ENCODE measurements around the gene CECR2. TPM values are rescaled to one million over a fixed set of nuclear protein-coding genes. Genes with fewer than 3 reads are reported as not detected.

The CECR2 gene
- total and polyA plus RNA-seq, 4 donors = 1.1 to 14.5 (median 7.7) TPM

- ATAC-seq (ENCODE audit: insufficient read depth, low FRiP score) (no peak), DNase-seq (no peak)
- H3K9ac ChIP-seq (ENCODE audit: insufficient read depth in 1 of 2, low read length in 2 of 2) = no peak overlapping the region
- H3K27ac ChIP-seq (ENCODE audit: low read depth in 1 of 2, low read length in 1 of 2) = no peak overlapping the region
- H3K36me3 ChIP-seq (ENCODE audit: control insufficient read depth in 4 of 4, insufficient read depth in 4 of 4, low read length in 4 of 4) = no peaks in the 10 kb centered on the region
- H3K27me3 ChIP-seq (ENCODE audit: control insufficient read depth in 3 of 3, insufficient read depth in 3 of 3, low read length in 2 of 3) = no peaks in the 10 kb centered on the region
- no peaks in the 10 kb centered on the region for H3K9me3 ChIP-seq (ENCODE audit: control insufficient read depth in 4 of 4, insufficient read depth in 3 of 4, low read length in 3 of 4)
- peaks cover 0 to 3% (median 0%) of the 10 kb centered on the region in 5 donors for H3K4me1 ChIP-seq (ENCODE audit: control insufficient read depth in 5 of 5, insufficient read depth in 5 of 5, low read length in 5 of 5)
- TF ChIP-seq CTCF (IDR thresholded peaks at IDR 0.05; ENCODE audit: control extremely low read depth, extremely low read depth) = no peak
- no peak overlapping the region for H3K4me3 ChIP-seq
- 96 to 99% methylated on average over 10 of the region's 10 CpGs for WGBS, 2 donors
These were observed 77.4 kb downstream of the CECR2 start for GRCh38 chr22:17446698-17447097.

- DNase-seq (peak; percentile 22 to 57 (median 24)), ATAC-seq (ENCODE audit: insufficient read depth, low FRiP score) (no peak)
- H3K4me1 ChIP-seq (ENCODE audit: control insufficient read depth in 5 of 5, insufficient read depth in 5 of 5, low read length in 5 of 5) = peaks cover 0 to 5% (median 0%) of the 10 kb centered on the region in 5 donors
- no peaks in the 10 kb centered on the region for H3K9me3 ChIP-seq (ENCODE audit: control insufficient read depth in 4 of 4, insufficient read depth in 3 of 4, low read length in 3 of 4)
- H3K27ac ChIP-seq (ENCODE audit: low read depth in 1 of 2, low read length in 1 of 2) = no peak overlapping the region
- no peak overlapping the region for H3K9ac ChIP-seq (ENCODE audit: insufficient read depth in 1 of 2, low read length in 2 of 2)
- H3K4me3 ChIP-seq = no peak overlapping the region
- H3K27me3 ChIP-seq (ENCODE audit: control insufficient read depth in 3 of 3, insufficient read depth in 3 of 3, low read length in 2 of 3) = no peaks in the 10 kb centered on the region
- no peak for TF ChIP-seq CTCF (IDR thresholded peaks at IDR 0.05; ENCODE audit: control extremely low read depth, extremely low read depth)
- 79 to 81% methylated on average over 5 of the region's 5 CpGs for WGBS, 2 donors
- H3K36me3 ChIP-seq (ENCODE audit: control insufficient read depth in 4 of 4, insufficient read depth in 4 of 4, low read length in 4 of 4) = no peaks in the 10 kb centered on the region
These were observed 82.1 kb downstream of the CECR2 start for GRCh38 chr22:17451316-17451715.

- H3K4me3 ChIP-seq = no peak overlapping the region
- ATAC-seq (ENCODE audit: insufficient read depth, low FRiP score) = no peak
- no peak for TF ChIP-seq CTCF (IDR thresholded peaks at IDR 0.05; ENCODE audit: control extremely low read depth, extremely low read depth)
- WGBS, 2 donors = 72 to 75% methylated on average over 6 of the region's 6 CpGs
- DNase-seq = no peak
- no peaks in the 10 kb centered on the region for H3K9me3 ChIP-seq (ENCODE audit: control insufficient read depth in 4 of 4, insufficient read depth in 3 of 4, low read length in 3 of 4)
- H3K9ac ChIP-seq (ENCODE audit: insufficient read depth in 1 of 2, low read length in 2 of 2) = no peak overlapping the region
- no peaks in the 10 kb centered on the region for H3K4me1 ChIP-seq (ENCODE audit: control insufficient read depth in 5 of 5, insufficient read depth in 5 of 5, low read length in 5 of 5)
- H3K36me3 ChIP-seq (ENCODE audit: control insufficient read depth in 4 of 4, insufficient read depth in 4 of 4, low read length in 4 of 4) = no peaks in the 10 kb centered on the region
- H3K27ac ChIP-seq (ENCODE audit: low read depth in 1 of 2, low read length in 1 of 2) = no peak overlapping the region
- H3K27me3 ChIP-seq (ENCODE audit: control insufficient read depth in 3 of 3, insufficient read depth in 3 of 3, low read length in 2 of 3) = no peaks in the 10 kb centered on the region
These were observed 91.6 kb downstream of the CECR2 start for GRCh38 chr22:17460895-17461294.

GRCh38 chr22:17470880-17471500 lies 101.7 kb downstream of the CECR2 start:
- no peak for TF ChIP-seq CTCF (IDR thresholded peaks at IDR 0.05; ENCODE audit: control extremely low read depth, extremely low read depth)
- whole genome bisulfite sequencing, 2 donors = 97% methylated on average over 4 of the region's 4 CpGs
- Histone ChIP-seq H3K27ac (ENCODE audit: low read depth in 1 of 2, low read length in 1 of 2) (no peak overlapping the region), H3K4me1 (ENCODE audit: control insufficient read depth in 5 of 5, insufficient read depth in 5 of 5, low read length in 5 of 5) (peaks cover 2 to 16% (median 5%) of the 10 kb centered on the region in 5 donors), H3K4me3 (no peak overlapping the region), H3K9me3 (ENCODE audit: control insufficient read depth in 4 of 4, insufficient read depth in 3 of 4, low read length in 3 of 4) (no peaks in the 10 kb centered on the region), H3K36me3 (ENCODE audit: control insufficient read depth in 4 of 4, insufficient read depth in 4 of 4, low read length in 4 of 4) (no peaks in the 10 kb centered on the region), H3K9ac (ENCODE audit: insufficient read depth in 1 of 2, low read length in 2 of 2) (no peak overlapping the region), H3K27me3 (ENCODE audit: control insufficient read depth in 3 of 3, insufficient read depth in 3 of 3, low read length in 2 of 3) (no peaks in the 10 kb centered on the region)
- DNase-seq (no peak), ATAC-seq (ENCODE audit: insufficient read depth, low FRiP score) (no peak)
